Measurements from ENCODE around the gene SGCA.

SGCA gene

DNA sequence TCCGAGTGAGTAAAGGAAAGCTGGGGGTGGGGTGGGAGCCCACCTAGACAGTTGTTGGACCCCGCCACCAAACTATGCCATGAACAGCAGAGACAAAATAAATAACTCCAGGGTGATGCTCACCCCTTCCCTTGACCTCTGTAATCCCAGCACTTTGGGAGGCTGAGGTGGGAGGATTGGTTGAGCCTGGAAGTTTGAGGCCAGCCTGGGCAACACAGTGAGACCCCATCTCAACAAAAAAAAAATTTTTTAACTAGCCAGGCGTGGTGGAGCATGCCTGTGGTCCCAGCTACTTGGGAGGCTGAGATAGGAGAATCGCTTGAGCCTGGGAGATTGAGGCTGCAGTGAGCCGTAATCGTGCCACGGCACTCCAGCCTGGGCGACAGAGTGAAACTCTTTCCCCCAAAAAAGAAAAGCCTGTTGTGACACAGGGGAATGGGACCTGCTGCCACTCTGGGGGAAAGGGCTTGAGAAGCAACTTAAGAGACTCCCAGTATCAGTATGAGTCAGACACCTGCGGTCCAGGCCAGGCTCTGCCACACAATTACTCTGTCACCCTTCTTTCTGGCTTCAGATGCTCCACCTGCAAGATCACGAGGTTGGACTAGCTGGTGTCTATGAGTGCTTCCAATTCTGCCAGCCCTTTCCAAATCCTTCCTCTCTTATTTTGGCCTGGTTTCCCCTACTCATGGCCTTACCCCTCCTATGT is 5.0 kb downstream of the SGCA start:
- Histone ChIP-seq H3K36me3 (ENCODE audit: control insufficient read depth, insufficient read depth, low read length) (no peaks in the 10 kb centered on the region), H3K4me1 (ENCODE audit: control insufficient read depth, insufficient read depth, low read length, poor library complexity, severe bottlenecking) (peaks cover 25% of the 10 kb centered on the region), H3K4me3 (ENCODE audit: extremely low read depth, insufficient read depth, low read length, poor library complexity, severe bottlenecking) (no peak overlapping the region), H3K27ac (ENCODE audit: low read depth, low read length, severe bottlenecking) (no peak overlapping the region), H3K9me3 (ENCODE audit: control insufficient read depth, low read length) (no peaks in the 10 kb centered on the region)
- WGBS, 2 experiments (ENCODE audit: insufficient coverage in 2 of 2): 90 to 91% methylated on average over 7 to 8 of the region's 10 CpGs

DNA sequence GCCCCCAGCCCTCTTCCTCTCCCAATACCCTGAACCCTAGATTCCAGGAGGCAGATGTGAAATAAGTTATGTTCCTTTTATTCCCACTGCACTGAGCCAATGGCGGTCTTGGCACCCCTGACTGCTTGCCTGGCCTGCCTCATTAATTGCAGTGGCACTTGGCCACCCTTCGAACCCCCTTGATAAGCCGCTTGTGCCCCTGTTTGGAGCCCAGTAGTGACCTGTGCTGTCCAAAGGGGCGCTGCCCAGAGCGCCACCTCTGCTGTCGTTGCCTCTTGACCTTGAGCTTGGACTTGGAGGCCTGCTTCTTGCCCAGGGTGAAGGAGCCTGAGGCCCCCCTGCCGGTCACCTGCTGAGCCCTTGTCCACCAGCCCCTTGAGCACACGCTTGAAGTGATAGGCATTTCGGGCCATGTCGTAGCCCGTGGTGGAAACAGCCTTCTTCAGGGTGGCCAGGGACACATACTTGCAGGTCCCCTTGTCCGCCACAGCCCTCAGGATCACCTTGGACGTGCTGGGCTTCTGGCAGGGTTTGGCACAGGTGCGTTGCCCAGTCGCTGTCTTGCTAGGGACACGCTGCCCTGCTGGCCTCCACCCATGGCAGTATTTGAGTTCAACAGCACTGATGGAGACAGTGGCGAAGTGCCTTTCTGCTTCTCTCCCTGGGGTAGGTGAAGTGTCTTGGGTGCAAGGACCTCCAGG is 5.7 kb downstream of the SGCA start:
- H3K27ac ChIP-seq (ENCODE audit: low read depth, low read length, severe bottlenecking): no peak overlapping the region
- H3K4me3 ChIP-seq (ENCODE audit: extremely low read depth, insufficient read depth, low read length, poor library complexity, severe bottlenecking): no peak overlapping the region
- H3K4me1 ChIP-seq (ENCODE audit: control insufficient read depth, insufficient read depth, low read length, poor library complexity, severe bottlenecking): peaks cover 20% of the 10 kb centered on the region
- no peaks in the 10 kb centered on the region for H3K36me3 ChIP-seq (ENCODE audit: control insufficient read depth, insufficient read depth, low read length)
- H3K9me3 ChIP-seq (ENCODE audit: control insufficient read depth, low read length): no peaks in the 10 kb centered on the region
- WGBS, 2 experiments (ENCODE audit: insufficient coverage in 2 of 2): 96 to 97% methylated on average over 16 to 17 of the region's 17 CpGs

DNA sequence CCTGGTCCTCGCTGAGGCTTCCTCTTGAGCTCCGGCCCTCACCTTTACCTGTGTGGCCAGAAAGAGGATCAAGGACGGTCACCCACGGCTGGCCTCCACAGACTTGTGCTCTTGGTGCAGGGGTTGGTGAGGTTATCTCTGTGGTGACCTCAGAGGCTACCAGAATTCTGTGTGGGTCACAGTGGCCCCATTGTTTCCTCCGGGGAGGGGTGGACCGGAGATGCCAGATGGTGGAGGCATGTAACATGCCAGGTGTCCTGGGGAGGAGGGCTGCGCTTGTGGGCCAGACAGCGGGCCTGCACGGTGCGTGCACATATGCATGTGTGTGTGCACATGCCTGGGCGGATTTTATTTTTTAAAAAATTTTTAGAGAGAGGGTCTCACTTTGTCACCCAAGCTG is 6.3 kb downstream of the SGCA start:
- H3K9me3 ChIP-seq (ENCODE audit: control insufficient read depth, low read length): no peaks in the 10 kb centered on the region
- no peaks in the 10 kb centered on the region for H3K36me3 ChIP-seq (ENCODE audit: control insufficient read depth, insufficient read depth, low read length)
- peaks cover 26% of the 10 kb centered on the region for H3K4me1 ChIP-seq (ENCODE audit: control insufficient read depth, insufficient read depth, low read length, poor library complexity, severe bottlenecking)
- H3K27ac ChIP-seq (ENCODE audit: low read depth, low read length, severe bottlenecking): no peak overlapping the region
- 83 to 94% methylated on average over 5 to 7 of the region's 11 CpGs for WGBS, 2 experiments (ENCODE audit: insufficient coverage in 2 of 2)
- no peak overlapping the region for H3K4me3 ChIP-seq (ENCODE audit: extremely low read depth, insufficient read depth, low read length, poor library complexity, severe bottlenecking)

DNA sequence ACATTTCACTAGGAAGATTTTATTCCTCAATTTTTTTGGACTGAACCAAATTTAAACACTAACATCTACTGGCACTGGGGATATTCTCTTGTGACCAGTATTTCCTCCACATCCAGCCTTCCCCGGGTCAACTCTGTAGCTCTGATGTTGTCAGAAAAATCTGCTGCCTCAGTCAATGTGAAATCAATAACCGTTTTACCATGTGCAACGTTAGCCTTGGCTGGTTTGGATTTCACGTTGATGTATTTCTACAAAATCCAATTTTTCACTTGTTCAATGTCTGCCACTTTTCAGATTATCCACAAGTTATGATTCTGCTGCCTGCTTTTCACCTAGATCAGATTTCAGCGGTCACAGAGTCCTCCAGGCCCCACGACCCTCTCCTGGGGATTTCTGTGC is 7.1 kb downstream of the SGCA start:
- 89 to 94% methylated on average over 4 to 5 of the region's 6 CpGs for WGBS, 2 experiments (ENCODE audit: insufficient coverage in 2 of 2)
- Histone ChIP-seq H3K4me3 (ENCODE audit: extremely low read depth, insufficient read depth, low read length, poor library complexity, severe bottlenecking) (no peak overlapping the region), H3K27ac (ENCODE audit: low read depth, low read length, severe bottlenecking) (peak overlapping the region; percentile 73), H3K9me3 (ENCODE audit: control insufficient read depth, low read length) (no peaks in the 10 kb centered on the region), H3K4me1 (ENCODE audit: control insufficient read depth, insufficient read depth, low read length, poor library complexity, severe bottlenecking) (peaks cover 33% of the 10 kb centered on the region), H3K36me3 (ENCODE audit: control insufficient read depth, insufficient read depth, low read length) (no peaks in the 10 kb centered on the region)

DNA sequence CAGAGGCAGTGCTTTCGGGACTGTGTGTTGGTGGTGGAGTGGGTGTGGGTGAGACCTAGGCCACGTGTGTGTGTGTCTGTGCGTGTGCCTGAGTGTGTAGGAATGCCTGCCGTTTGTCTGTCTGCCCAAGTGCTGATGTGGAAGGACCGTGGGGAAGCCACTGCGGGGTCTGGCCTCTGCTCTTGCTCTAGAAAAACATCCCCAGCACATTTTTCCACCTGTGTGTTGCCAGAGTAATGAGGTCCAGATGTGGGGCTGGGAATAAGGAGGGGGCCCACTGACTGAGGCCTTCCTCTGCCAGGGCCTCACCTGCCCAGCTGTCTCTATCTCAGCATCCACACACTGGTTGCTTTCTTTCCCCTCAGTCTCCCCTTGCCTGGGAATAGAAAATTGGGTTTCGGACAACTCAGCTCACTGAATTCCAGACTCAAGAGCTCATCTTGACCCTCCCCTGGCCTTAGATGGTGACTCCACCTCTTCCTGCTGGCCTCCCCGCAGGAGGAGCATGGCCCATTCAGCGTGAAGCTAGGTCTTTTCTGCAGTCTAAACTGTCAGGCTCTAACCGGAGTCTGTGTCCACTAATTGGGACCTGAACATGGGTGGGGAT is 7.6 kb downstream of the SGCA start:
- H3K36me3 ChIP-seq (ENCODE audit: control insufficient read depth, insufficient read depth, low read length): no peaks in the 10 kb centered on the region
- no peaks in the 10 kb centered on the region for H3K9me3 ChIP-seq (ENCODE audit: control insufficient read depth, low read length)
- no peak overlapping the region for H3K4me3 ChIP-seq (ENCODE audit: extremely low read depth, insufficient read depth, low read length, poor library complexity, severe bottlenecking)
- peak overlapping the region; percentile 73 for H3K27ac ChIP-seq (ENCODE audit: low read depth, low read length, severe bottlenecking)
- H3K4me1 ChIP-seq (ENCODE audit: control insufficient read depth, insufficient read depth, low read length, poor library complexity, severe bottlenecking): peaks cover 38% of the 10 kb centered on the region
- 58 to 62% methylated on average over 6 of the region's 10 CpGs for WGBS, 2 experiments (ENCODE audit: insufficient coverage in 2 of 2)

DNA sequence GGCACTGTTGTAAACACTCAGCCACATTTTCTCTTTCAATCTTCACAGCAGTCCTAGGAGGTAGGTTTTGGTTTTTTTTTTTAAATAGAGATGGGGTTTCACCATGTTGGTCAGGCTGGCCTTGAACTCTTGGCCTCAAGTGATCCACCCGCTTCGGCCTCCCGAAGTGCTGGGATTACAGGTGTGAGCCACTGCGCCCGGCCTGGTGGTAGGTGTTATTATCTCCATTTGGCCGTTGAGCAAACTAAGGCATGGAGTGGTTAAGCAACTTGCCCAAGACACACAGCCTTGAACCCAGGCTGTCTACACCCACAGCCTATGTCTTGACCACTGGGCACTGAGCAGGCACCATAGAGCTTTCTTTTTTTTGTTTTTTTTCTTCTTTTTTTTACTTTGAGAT is 8.6 kb downstream of the SGCA start:
- no peaks in the 10 kb centered on the region for H3K36me3 ChIP-seq (ENCODE audit: control insufficient read depth, insufficient read depth, low read length)
- H3K27ac ChIP-seq (ENCODE audit: low read depth, low read length, severe bottlenecking): no peak overlapping the region
- peaks cover 42% of the 10 kb centered on the region for H3K4me1 ChIP-seq (ENCODE audit: control insufficient read depth, insufficient read depth, low read length, poor library complexity, severe bottlenecking)
- no peak overlapping the region for H3K4me3 ChIP-seq (ENCODE audit: extremely low read depth, insufficient read depth, low read length, poor library complexity, severe bottlenecking)
- 90% methylated on average over 5 of the region's 6 CpGs; no CpG with 5 or more reads in 1 of the 2 experiments for WGBS, 2 experiments (ENCODE audit: insufficient coverage in 2 of 2)
- no peaks in the 10 kb centered on the region for H3K9me3 ChIP-seq (ENCODE audit: control insufficient read depth, low read length)

DNA sequence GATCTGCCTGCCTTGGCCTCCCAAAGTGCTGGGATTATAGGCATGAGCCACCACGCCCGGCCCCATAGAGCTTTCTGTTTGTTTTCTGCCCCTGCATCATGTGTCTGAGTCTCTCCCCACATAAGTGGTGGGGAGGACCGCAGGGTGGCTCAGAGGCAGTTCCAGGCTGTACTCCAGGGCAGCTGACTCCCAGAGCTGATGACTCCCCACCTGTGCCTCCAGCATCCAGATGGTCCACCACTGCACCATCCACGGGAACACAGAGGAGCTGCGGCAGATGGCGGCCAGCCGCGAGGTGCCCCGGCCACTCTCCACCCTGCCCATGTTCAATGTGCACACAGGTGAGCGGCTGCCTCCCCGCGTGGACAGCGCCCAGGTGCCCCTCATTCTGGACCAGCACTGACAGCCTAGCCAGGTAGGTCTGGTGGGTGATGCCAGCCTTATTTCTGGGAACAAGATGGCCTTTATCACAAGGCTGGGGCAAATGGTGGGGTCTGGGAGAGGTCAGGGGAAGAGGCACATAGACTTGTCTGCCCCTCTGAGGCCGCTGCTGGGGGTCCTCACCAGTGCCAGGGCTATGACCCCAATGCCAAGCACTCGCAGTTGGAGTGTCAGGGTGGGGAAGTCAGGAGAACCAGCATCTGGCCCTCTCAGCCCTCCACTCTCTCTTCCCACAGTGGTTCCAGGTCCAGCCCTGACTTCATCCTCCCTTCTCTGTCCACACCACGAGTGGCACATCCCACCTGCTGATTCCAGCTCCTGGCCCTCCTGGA is 9.4 kb downstream of the SGCA start:
- Histone ChIP-seq H3K27ac (ENCODE audit: low read depth, low read length, severe bottlenecking) (no peak overlapping the region), H3K9me3 (ENCODE audit: control insufficient read depth, low read length) (no peaks in the 10 kb centered on the region), H3K36me3 (ENCODE audit: control insufficient read depth, insufficient read depth, low read length) (no peaks in the 10 kb centered on the region), H3K4me3 (ENCODE audit: extremely low read depth, insufficient read depth, low read length, poor library complexity, severe bottlenecking) (no peak overlapping the region), H3K4me1 (ENCODE audit: control insufficient read depth, insufficient read depth, low read length, poor library complexity, severe bottlenecking) (peaks cover 42% of the 10 kb centered on the region)
- 95 to 97% methylated on average over 11 to 12 of the region's 16 CpGs for whole genome bisulfite sequencing, 2 experiments (ENCODE audit: insufficient coverage in 2 of 2)

DNA sequence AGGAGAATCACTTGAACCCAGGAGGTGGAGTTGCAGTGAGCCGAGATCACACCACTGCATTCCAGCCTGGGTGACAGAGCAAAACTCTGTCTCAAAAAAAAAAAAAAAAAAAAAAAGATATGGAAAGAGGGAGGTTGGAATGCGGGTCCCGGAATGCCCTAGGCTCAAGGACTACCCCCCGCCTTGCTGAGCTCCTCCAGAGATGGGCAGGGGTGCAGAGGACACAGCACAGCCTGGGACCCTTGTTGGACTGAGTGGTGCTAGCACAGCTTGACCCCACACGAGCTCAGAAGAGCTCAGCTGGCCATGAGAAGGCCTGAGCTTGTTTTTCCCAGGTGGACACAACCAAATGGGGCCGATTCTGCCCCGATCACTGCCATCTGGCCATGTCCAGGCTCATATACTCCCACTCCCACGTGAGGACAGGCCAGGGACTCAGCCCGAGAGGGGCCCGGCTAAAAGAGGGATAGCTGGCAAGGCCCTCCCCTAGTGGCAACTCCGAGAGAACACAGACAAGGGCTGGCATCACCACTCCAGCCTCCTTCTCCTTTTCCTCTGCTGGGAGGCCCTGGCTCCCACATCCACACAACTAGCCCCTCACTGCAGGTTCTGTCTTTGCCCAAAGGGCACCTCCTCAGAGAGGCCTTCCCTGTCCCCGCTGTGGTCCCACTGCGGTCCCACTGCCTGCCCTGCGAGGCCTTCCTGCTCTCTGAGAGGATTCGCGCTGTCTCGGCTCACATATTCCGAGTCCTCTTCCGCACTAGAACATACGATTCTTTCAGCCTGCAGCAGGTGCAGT is 11.0 kb downstream of the SGCA start:
- H3K4me3 ChIP-seq (ENCODE audit: extremely low read depth, insufficient read depth, low read length, poor library complexity, severe bottlenecking): no peak overlapping the region
- H3K9me3 ChIP-seq (ENCODE audit: control insufficient read depth, low read length): no peaks in the 10 kb centered on the region
- H3K4me1 ChIP-seq (ENCODE audit: control insufficient read depth, insufficient read depth, low read length, poor library complexity, severe bottlenecking): peaks cover 42% of the 10 kb centered on the region
- no peak overlapping the region for H3K27ac ChIP-seq (ENCODE audit: low read depth, low read length, severe bottlenecking)
- H3K36me3 ChIP-seq (ENCODE audit: control insufficient read depth, insufficient read depth, low read length): no peaks in the 10 kb centered on the region
- WGBS, 2 experiments (ENCODE audit: insufficient coverage in 2 of 2): 87 to 90% methylated on average over 13 to 19 of the region's 20 CpGs

DNA sequence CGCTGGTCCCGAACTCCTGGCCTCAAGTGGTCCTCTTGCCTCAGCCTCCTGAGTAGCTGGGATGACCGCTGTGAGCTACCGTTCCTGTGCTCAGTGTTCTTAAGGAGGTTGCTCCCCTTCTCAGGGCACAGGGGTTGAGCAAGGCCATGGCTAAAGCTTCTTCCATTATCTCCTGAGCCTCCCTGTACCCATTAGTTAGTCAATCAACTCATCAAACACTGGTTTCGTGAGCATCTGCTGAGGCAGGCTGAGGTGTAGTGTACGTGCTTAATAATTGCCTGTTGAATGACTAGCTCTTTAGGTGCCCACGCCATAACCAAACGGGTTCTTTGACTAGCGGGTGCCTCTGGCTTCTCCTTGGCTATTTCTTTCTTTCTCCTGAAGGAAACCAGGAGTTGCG is 11.7 kb downstream of the SGCA start:
- Histone ChIP-seq H3K27ac (ENCODE audit: low read depth, low read length, severe bottlenecking) (peak overlapping the region; percentile 87), H3K4me1 (ENCODE audit: control insufficient read depth, insufficient read depth, low read length, poor library complexity, severe bottlenecking) (peaks cover 42% of the 10 kb centered on the region), H3K36me3 (ENCODE audit: control insufficient read depth, insufficient read depth, low read length) (no peaks in the 10 kb centered on the region), H3K9me3 (ENCODE audit: control insufficient read depth, low read length) (no peaks in the 10 kb centered on the region), H3K4me3 (ENCODE audit: extremely low read depth, insufficient read depth, low read length, poor library complexity, severe bottlenecking) (no peak overlapping the region)
- WGBS, 2 experiments (ENCODE audit: insufficient coverage in 2 of 2): 90 to 96% methylated on average over 7 to 8 of the region's 10 CpGs
